IPS-20b (cell line): ENCODE results near the gene GALE.
"Not testable (repeated sequence)": the region's sequence is repeated elsewhere in the genome, so short reads cannot be mapped to it uniquely, and the experiment has no call there.

Source experiments
- H3K27ac ChIP-seq: one replicate; pipeline ENCODE4 v1.5.1; 2013; ENCODE audit warnings: low read length
- H3K27me3 ChIP-seq: 2 replicates; pipeline ENCODE4 v1.6.1; 2013; ENCODE audit warnings: mild to moderate bottlenecking, low read length, inconsistent platforms; ENCODE audit not compliant: insufficient read depth
- H3K36me3 ChIP-seq: 2 replicates; pipeline ENCODE4 v1.6.1; 2013; ENCODE audit warnings: low read depth, mild to moderate bottlenecking, inconsistent platforms, low read length, moderate library complexity; ENCODE audit not compliant: insufficient read depth
- H3K4me1 ChIP-seq: 2 replicates; pipeline ENCODE4 v1.6.1; 2013; ENCODE audit warnings: mild to moderate bottlenecking, control low read depth, inconsistent platforms, low read length, moderate library complexity; ENCODE audit not compliant: insufficient read depth
- H3K4me3 ChIP-seq: 2 replicates; pipeline ENCODE4 v1.5.1; 2013; ENCODE audit warnings: mild to moderate bottlenecking, low read length, inconsistent platforms
- H3K9ac ChIP-seq: 2 replicates; pipeline ENCODE4 v1.6.1; 2013; ENCODE audit warnings: low read depth, mild to moderate bottlenecking, inconsistent platforms, low read length, moderate library complexity
- H3K9me3 ChIP-seq: 2 replicates; pipeline ENCODE4 v1.6.1; 2013; ENCODE audit warnings: mild to moderate bottlenecking, low read depth, low read length, inconsistent platforms; ENCODE audit not compliant: insufficient read depth

GALE gene

GRCh38 chr1:23796466-23797271, 3.9 kb downstream of the GALE start:
- H3K36me3 ChIP-seq = peaks cover 48% of the 10 kb centered on the region
- peaks cover 8% of the 10 kb centered on the region for H3K27me3 ChIP-seq
- H3K27ac ChIP-seq = no peak overlapping the region
- no peak overlapping the region for H3K4me3 ChIP-seq
- no peak overlapping the region for H3K9ac ChIP-seq
- H3K9me3 ChIP-seq = no peaks in the 10 kb centered on the region
- H3K4me1 ChIP-seq = peaks cover 7% of the 10 kb centered on the region; the same call in 1 of the 2 replicates

GRCh38 chr1:23795676-23796465, 4.7 kb downstream of the GALE start:
- Histone ChIP-seq H3K4me1 (peaks cover 7% of the 10 kb centered on the region; the same call in 1 of the 2 replicates), H3K36me3 (peaks cover 48% of the 10 kb centered on the region), H3K9ac (no peak overlapping the region), H3K4me3 (no peak overlapping the region), H3K9me3 (no peaks in the 10 kb centered on the region), H3K27me3 (no peaks in the 10 kb centered on the region), H3K27ac (no peak overlapping the region)

DNA sequence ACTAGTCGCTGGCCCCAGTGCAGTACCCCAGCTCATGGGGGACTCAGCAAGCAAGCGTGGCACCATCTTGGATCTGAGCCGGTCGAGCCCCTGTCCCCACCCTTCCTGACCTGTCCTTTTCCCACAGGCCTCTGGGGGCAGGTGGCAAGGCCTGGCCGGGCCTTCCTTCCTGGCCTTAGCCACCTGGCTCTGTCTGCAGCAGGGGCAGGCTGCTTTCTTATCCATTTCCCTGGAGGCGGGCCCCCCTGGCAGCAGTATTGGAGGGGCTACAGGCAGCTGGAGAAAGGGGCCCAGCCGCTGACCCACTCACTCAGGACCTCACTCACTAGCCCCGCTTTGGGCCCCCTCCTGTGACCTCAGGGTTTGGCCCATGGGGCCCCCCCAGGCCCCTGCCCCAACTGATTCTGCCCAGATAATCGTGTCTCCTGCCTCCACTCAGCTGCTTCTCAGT, 5.8 kb downstream of the GALE start:
- not testable (repeated sequence) for H3K4me1 ChIP-seq, H3K27me3 ChIP-seq, H3K9me3 ChIP-seq, H3K4me3 ChIP-seq, H3K9ac ChIP-seq, H3K27ac ChIP-seq
- peaks cover 48% of the 10 kb centered on the region for H3K36me3 ChIP-seq

GRCh38 chr1:23793861-23794731, 6.5 kb downstream of the GALE start:
- peaks cover 49% of the 10 kb centered on the region for H3K36me3 ChIP-seq
- no peak overlapping the region for H3K9ac ChIP-seq
- no peaks in the 10 kb centered on the region for H3K27me3 ChIP-seq
- peaks cover 4% of the 10 kb centered on the region for H3K4me1 ChIP-seq
- H3K4me3 ChIP-seq = no peak overlapping the region
- no peaks in the 10 kb centered on the region for H3K9me3 ChIP-seq
- H3K27ac ChIP-seq = no peak overlapping the region

GRCh38 chr1:23793018-23793781, 7.4 kb downstream of the GALE start:
- no peaks in the 10 kb centered on the region; the same call in 1 of the 2 replicates for H3K4me1 ChIP-seq
- peaks cover 52% of the 10 kb centered on the region for H3K36me3 ChIP-seq
- H3K9ac ChIP-seq = no peak overlapping the region
- no peaks in the 10 kb centered on the region for H3K9me3 ChIP-seq
- no peaks in the 10 kb centered on the region for H3K27me3 ChIP-seq
- H3K4me3 ChIP-seq = 0 out of 2 replicates have a peak overlapping the region, but pooled peaks have one; percentile 93
- no peak overlapping the region for H3K27ac ChIP-seq

DNA sequence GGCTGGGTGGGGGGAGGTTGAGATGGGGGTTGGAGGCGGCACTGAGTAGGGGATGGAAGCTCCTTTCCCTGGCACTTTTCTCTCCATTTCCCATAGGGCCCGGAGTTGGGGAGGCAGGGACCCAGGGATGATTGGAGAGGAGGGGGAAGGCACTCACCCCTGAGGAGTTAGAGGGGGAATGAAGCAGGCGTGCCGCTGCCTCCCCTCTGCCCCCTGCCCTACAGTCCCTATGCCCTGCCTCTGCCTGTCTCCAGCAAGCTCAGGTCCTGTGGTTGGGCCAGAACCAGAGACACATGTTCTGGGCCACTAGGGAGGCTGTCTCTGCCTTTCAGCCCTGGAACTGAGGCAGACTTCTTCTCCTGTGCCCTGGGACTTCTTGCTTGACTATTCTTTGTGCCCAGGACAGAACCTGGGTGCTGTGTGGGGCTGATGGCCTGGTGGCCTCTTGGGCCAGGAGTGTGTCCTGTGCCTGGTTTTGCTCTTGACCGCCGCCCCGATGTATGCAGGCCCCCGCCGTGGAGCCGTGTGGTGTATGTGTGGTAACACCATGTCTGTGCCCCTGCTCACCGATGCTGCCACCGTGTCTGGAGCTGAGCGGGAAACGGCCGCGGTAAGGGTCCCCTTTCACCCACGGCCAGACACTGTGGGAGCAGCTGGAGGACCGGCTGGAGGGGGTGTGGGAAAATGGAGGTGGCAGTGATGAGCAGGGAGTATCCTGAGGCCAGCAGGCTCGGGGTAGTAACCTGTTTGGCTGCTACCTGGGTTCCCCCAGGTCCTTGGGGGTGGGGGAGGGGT, 8.2 kb downstream of the GALE start:
- Histone ChIP-seq H3K27ac (peak overlapping the region; percentile 71), H3K4me1 (no peaks in the 10 kb centered on the region; the same call in 1 of the 2 replicates), H3K36me3 (peaks cover 53% of the 10 kb centered on the region), H3K9ac (peak overlapping the region; percentile 92; the same call in 1 of the 2 replicates), H3K9me3 (no peaks in the 10 kb centered on the region), H3K4me3 (peak overlapping the region; percentile 93), H3K27me3 (no peaks in the 10 kb centered on the region)

GRCh38 chr1:23791516-23792047, 9.0 kb downstream of the GALE start:
- Histone ChIP-seq H3K27me3 (no peaks in the 10 kb centered on the region), H3K36me3 (peaks cover 53% of the 10 kb centered on the region), H3K27ac (peak overlapping the region; percentile 6), H3K9ac (peak overlapping the region; percentile 92), H3K4me1 (no peaks in the 10 kb centered on the region; the same call in 1 of the 2 replicates), H3K4me3 (peak overlapping the region; percentile 93), H3K9me3 (no peaks in the 10 kb centered on the region)

- Histone ChIP-seq H3K36me3 (peaks cover 55% of the 10 kb centered on the region), H3K4me3 (peak within 1 kb of the TSS; percentile 93), H3K4me1 (no peaks in the 10 kb centered on the region; the same call in 1 of the 2 replicates), H3K27me3 (no peaks in the 10 kb centered on the region), H3K9ac (peak within 1 kb of the TSS; percentile 92), H3K9me3 (no peaks in the 10 kb centered on the region), H3K27ac (peak within 1 kb of the TSS; percentile 6)
These were observed 9.6 kb downstream of the GALE start, which contains the start of gene LYPLA2 for GRCh38 chr1:23790696-23791515. LYPLA2 (plus strand) TSS chr1:23791145; CDS start chr1:23792683, 1,538 bp downstream.

- peaks cover 58% of the 10 kb centered on the region for H3K36me3 ChIP-seq
- H3K27me3 ChIP-seq = no peaks in the 10 kb centered on the region
- H3K4me1 ChIP-seq = no peaks in the 10 kb centered on the region; the same call in 1 of the 2 replicates
- no peak overlapping the region for H3K9ac ChIP-seq
- H3K27ac ChIP-seq = no peak overlapping the region
- no peak overlapping the region for H3K4me3 ChIP-seq
- H3K9me3 ChIP-seq = no peaks in the 10 kb centered on the region
These were observed 11.9 kb downstream of the GALE start for GRCh38 chr1:23788695-23789094.
